Ovary (tissue), 3 donors: ENCODE results near the gene RNF208.

Source experiments
- CTCF ChIP-seq, 3 donors: fragments of 450-650 bp in 2 of 3; fragments of 200-600 bp in 1 of 3; IDR thresholded peaks; one replicate each; pipeline versions ENCODE4 v1.5.1 to v1.8.0; 2016 to 2022; ENCODE audit warnings: antibody characterized with exemption in 3 of 3, mild to moderate bottlenecking in 1 of 3
- POLR2A ChIP-seq: fragments of 450-650 bp; IDR thresholded peaks from one replicate; pipeline ENCODE4 v1.6.1; 2017; ENCODE audit warnings: antibody characterized with exemption, mild to moderate bottlenecking, moderate library complexity
- donor health status: DM: no; HTN: no; CAD: no.

- no peak for TF ChIP-seq CTCF (IDR thresholded peaks at IDR 0.05)
- TF ChIP-seq POLR2A: no peak
Observed at GRCh38 chr9:137194388-137194787, 27.7 kb downstream of the RNF208 start.
